ENCODE measurements around the gene ATP6V0C. TPM values are rescaled to one million over a fixed set of nuclear protein-coding genes. Genes with fewer than 3 reads are reported as not detected.
"Not testable (repeated sequence)": the region's sequence is repeated elsewhere in the genome, so short reads cannot be mapped to it uniquely, and the experiment has no call there.

The ATP6V0C gene
- total RNA-seq, 1 donor from 2014 or later = 313 TPM

GRCh38 chr16:2539845-2540458, 26.2 kb downstream of the ATP6V0C start:
- peaks cover 45% of the 10 kb centered on the region for H3K4me1 ChIP-seq
- H3K4me3 ChIP-seq = not testable (repeated sequence)

GRCh38 chr16:2540912-2541311, 27.2 kb downstream of the ATP6V0C start:
- peaks cover 12% of the 10 kb centered on the region for H3K36me3 ChIP-seq
- intact Hi-C loops (cut with DNase I); ATAC-seq; H3K4me3 ChIP-seq; H3K27ac ChIP-seq; H3K9me3 ChIP-seq; H3K27me3 ChIP-seq (ENCODE audit: low read depth); DNase-seq: not testable (repeated sequence)
- peaks cover 42% of the 10 kb centered on the region for H3K4me1 ChIP-seq

More at GRCh38 chr16:2539845-2540458, 26.2 kb downstream of the ATP6V0C start:
- H3K9me3 ChIP-seq; intact Hi-C loops (cut with DNase I); H3K27ac ChIP-seq; H3K27me3 ChIP-seq (ENCODE audit: low read depth); ATAC-seq: not testable (repeated sequence)
- DNase-seq = peak; percentile 55
- H3K36me3 ChIP-seq = peaks cover 12% of the 10 kb centered on the region
- TF ChIP-seq CTCF (IDR thresholded peaks at IDR 0.05) = peak; percentile 36

- ATAC-seq = not testable (repeated sequence)
- peaks cover 12% of the 10 kb centered on the region for H3K36me3 ChIP-seq
These were observed 27.7 kb downstream of the ATP6V0C start for GRCh38 chr16:2541409-2541808.

DNA sequence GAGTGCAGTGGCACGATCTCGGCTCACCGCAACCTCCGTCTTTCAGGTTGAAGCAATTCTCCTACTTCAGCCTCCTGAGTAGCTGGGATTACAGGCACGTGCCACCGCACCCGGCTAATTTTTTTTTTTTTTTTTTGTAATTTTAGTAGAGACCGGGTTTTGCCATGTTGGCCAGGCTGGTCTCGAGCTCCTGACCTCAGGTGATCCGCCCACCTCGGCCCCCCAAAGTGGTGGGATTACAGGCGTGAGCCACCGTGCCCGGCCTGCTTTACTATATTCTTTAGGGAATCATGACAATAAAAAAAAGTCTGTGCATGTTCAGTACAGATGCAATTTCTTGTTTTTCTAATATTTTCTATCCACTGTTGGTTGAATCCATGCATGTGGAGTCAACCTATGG, 30.0 kb downstream of the ATP6V0C start:
- H3K9me3 ChIP-seq; ATAC-seq; H3K27ac ChIP-seq; H3K27me3 ChIP-seq (ENCODE audit: low read depth); H3K4me3 ChIP-seq; intact Hi-C loops (cut with DNase I): not testable (repeated sequence)
- peak; percentile 32 for DNase-seq
- H3K4me1 ChIP-seq = peaks cover 28% of the 10 kb centered on the region
- peaks cover 12% of the 10 kb centered on the region for H3K36me3 ChIP-seq

More at GRCh38 chr16:2541409-2541808, 27.7 kb downstream of the ATP6V0C start:
- H3K27ac ChIP-seq; H3K9me3 ChIP-seq; intact Hi-C loops (cut with DNase I); H3K4me3 ChIP-seq; H3K27me3 ChIP-seq (ENCODE audit: low read depth): not testable (repeated sequence)
- peaks cover 37% of the 10 kb centered on the region for H3K4me1 ChIP-seq
- DNase-seq = peak; percentile 34

GRCh38 chr16:2550283-2550878, 36.6 kb downstream of the ATP6V0C start:
- DNase-seq; H3K27ac ChIP-seq; intact Hi-C loops (cut with DNase I); H3K9me3 ChIP-seq; H3K36me3 ChIP-seq; H3K27me3 ChIP-seq (ENCODE audit: low read depth); H3K4me3 ChIP-seq; H3K4me1 ChIP-seq: not testable (repeated sequence)
- ATAC-seq = peak; percentile 69 to 70

DNA sequence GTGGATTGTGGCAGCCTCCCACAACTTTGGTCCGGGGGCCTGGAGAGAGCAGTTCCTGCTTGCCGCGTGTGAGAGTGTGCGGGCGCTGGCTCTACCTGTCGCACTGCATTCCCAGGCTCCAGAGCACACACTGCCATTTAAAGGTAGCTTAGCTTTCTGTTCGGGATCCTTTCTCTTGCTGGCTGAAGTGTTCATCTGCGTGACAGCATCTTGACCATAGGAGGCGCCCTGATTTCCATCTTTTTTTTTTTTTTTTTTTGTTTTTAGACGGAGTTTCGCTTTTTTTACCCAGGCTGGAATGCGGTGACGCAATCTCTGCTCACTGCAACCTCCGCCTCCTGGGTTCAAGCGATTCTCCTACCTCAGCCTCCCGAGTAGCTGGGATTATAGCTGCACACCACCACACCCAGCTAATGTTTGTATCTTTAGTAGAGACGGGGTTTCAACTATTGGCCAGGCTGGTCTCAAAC, 37.7 kb downstream of the ATP6V0C start:
- DNase-seq; H3K27me3 ChIP-seq (ENCODE audit: low read depth); H3K4me1 ChIP-seq; H3K9me3 ChIP-seq; H3K36me3 ChIP-seq; intact Hi-C loops (cut with DNase I): not testable (repeated sequence)
- Histone ChIP-seq H3K4me3 (peak overlapping the region; percentile 7), H3K27ac (peak overlapping the region; percentile 5)
- ATAC-seq = peak; percentile 65 to 66

GRCh38 chr16:2554709-2555425, 41.1 kb downstream of the ATP6V0C start:
- H3K4me3 ChIP-seq; intact Hi-C loops (cut with DNase I); H3K9me3 ChIP-seq; DNase-seq; H3K27me3 ChIP-seq (ENCODE audit: low read depth); H3K4me1 ChIP-seq; H3K27ac ChIP-seq; H3K36me3 ChIP-seq: not testable (repeated sequence)
- peak in 1 of 2 donors; percentile 29 for ATAC-seq

DNA sequence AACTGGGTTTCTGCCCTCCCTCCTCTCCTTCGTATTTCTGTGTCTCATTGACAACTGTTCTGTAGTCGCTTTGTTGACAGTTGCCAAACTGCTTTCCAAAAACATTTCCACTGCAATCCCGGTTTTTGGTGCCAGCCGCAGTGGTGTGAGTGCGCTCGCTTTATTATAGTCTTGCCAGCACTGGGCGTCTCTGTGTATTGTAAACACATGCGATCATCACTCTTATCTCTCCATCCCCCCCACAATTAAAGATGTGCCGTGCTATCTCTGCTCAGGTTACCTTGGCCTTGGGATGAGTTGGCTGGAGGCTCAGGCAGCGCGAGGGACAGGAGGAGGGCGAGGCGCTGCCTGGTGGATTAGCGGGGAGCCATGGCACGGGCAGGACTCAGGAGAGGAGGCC, 43.4 kb downstream of the ATP6V0C start:
- H3K4me1 ChIP-seq; H3K4me3 ChIP-seq; H3K36me3 ChIP-seq; DNase-seq; H3K9me3 ChIP-seq; intact Hi-C loops (cut with DNase I); H3K27me3 ChIP-seq (ENCODE audit: low read depth); ATAC-seq; H3K27ac ChIP-seq: not testable (repeated sequence)

- DNase-seq; H3K27ac ChIP-seq; H3K4me3 ChIP-seq; H3K4me1 ChIP-seq; intact Hi-C loops (cut with DNase I); H3K36me3 ChIP-seq; H3K9me3 ChIP-seq; H3K27me3 ChIP-seq (ENCODE audit: low read depth): not testable (repeated sequence)
- peak; percentile 63 to 77 for ATAC-seq
These were observed 46.5 kb downstream of the ATP6V0C start for GRCh38 chr16:2560131-2560797.

All from lower lobe of right lung (tissue), 2 donors.